MCF 10A (cell line): ENCODE measurements around the gene MED27. TPM values are rescaled to one million over a fixed set of nuclear protein-coding genes. Genes with fewer than 3 reads are reported as not detected.

Experiments used
- BruUV-seq: library from RNA; stranded (reverse); fragments of 400-500 nt; replicated peaks from 2 replicates; lab custom pipeline; 2021; lab: Mats Ljungman, UMichigan
- CTCF ChIA-PET: fragments of 300-600 bp; sonication (Branson Sonifier 250); formaldehyde crosslinking; extraction: SDS; loops from one replicate; lab custom pipeline; 2021; ENCODE audit warnings: antibody characterized with exemption, inconsistent platforms; lab: Yijun Ruan, JAX
- POLR2A ChIA-PET: fragments of 300-600, 350-650 bp; sonication (Branson Sonifier 250); formaldehyde crosslinking; extraction: SDS; loops from one replicate; lab custom pipeline; 2020; ENCODE audit warnings: antibody characterized with exemption, inconsistent platforms; lab: Yijun Ruan, JAX
- DNase-seq: peaks from one replicate; pipeline ENCODE4 v3.0.0-alpha.2; 2018; ENCODE audit not compliant: unreplicated experiment
- H3K27ac Mint-ChIP-seq: one replicate; pipeline ENCODE4 v1.8.0; 2022; ENCODE audit warnings: mild to moderate bottlenecking, low read depth, mixed read lengths; ENCODE audit not compliant: unreplicated experiment
- H3K27me3 Mint-ChIP-seq: one replicate; pipeline ENCODE4 v1.8.0; 2022; ENCODE audit warnings: mixed read lengths; ENCODE audit not compliant: insufficient read depth, unreplicated experiment
- H3K36me3 Mint-ChIP-seq: one replicate; pipeline ENCODE4 v1.8.0; 2022; ENCODE audit warnings: mild to moderate bottlenecking, moderate library complexity, mixed read lengths; ENCODE audit not compliant: insufficient read depth, unreplicated experiment
- H3K4me1 Mint-ChIP-seq: one replicate; pipeline ENCODE4 v1.8.0; 2022; ENCODE audit warnings: mixed read lengths; ENCODE audit not compliant: insufficient read depth, unreplicated experiment
- H3K4me3 Mint-ChIP-seq: one replicate; pipeline ENCODE4 v1.8.0; 2022; ENCODE audit warnings: mild to moderate bottlenecking, moderate library complexity, mixed read lengths; ENCODE audit not compliant: unreplicated experiment
- H3K9me3 Mint-ChIP-seq: one replicate; pipeline ENCODE4 v1.8.0; 2022; ENCODE audit warnings: mixed read lengths; ENCODE audit not compliant: unreplicated experiment
- CTCF ChIP-seq: fragments of 200-600 bp; IDR thresholded peaks from one replicate; pipeline ENCODE4 v1.8.0; 2022; ENCODE audit warnings: antibody characterized with exemption, mild to moderate bottlenecking; ENCODE audit not compliant: unreplicated experiment
- intact Hi-C: fragments of 100-400 bp; cut with micrococcal nuclease; formaldehyde crosslinking; loops from 2 replicates; pipeline ENCODE4 v1.14.1; 2022
- total RNA-seq: library from RNA; stranded (reverse); gene quantifications from 2 replicates; pipeline ENCODE4 v1.2.3, GENCODE V29; 2022

MED27 gene
- total RNA-seq, 1 experiment from 2014 or later = 34.3 TPM

GRCh38 chr9:132049323-132049882 is 30.3 kb downstream of the MED27 start:
- Mint-ChIP-seq H3K27ac (no peak overlapping the region), H3K36me3 (no peaks in the 10 kb centered on the region), H3K4me3 (no peak overlapping the region), H3K9me3 (no peaks in the 10 kb centered on the region), H3K27me3 (no peaks in the 10 kb centered on the region), H3K4me1 (no peaks in the 10 kb centered on the region)
- intact Hi-C loops = no loop called here
- no peak for TF ChIP-seq CTCF
- DNase-seq = no peak
- ChIA-PET CTCF (interaction anchor here (0.6 kb wide), 1 partner anchor 33 kb away, joined by 3 read pairs; no protein-coding TSS in a partner anchor), POLR2A (no interaction called here)
- no TSS peak for BruUV-seq

GRCh38 chr9:132048201-132048600 is 31.5 kb downstream of the MED27 start:
- no peak for DNase-seq
- TF ChIP-seq CTCF = no peak
- no peaks in the 10 kb centered on the region for H3K36me3 Mint-ChIP-seq
- H3K4me1 Mint-ChIP-seq = no peaks in the 10 kb centered on the region
- no peaks in the 10 kb centered on the region for H3K9me3 Mint-ChIP-seq
- BruUV-seq = no TSS peak
- H3K4me3 Mint-ChIP-seq = no peak overlapping the region
- ChIA-PET CTCF (interaction anchor here (0.7 kb wide), 1 partner anchor 8 kb away, joined by 3 read pairs; no protein-coding TSS in a partner anchor), POLR2A (interaction anchor here (0.7 kb wide), 1 partner anchor 93 kb away, joined by 4 read pairs; no protein-coding TSS in a partner anchor)
- intact Hi-C loops = no loop called here
- H3K27ac Mint-ChIP-seq = no peak overlapping the region
- H3K27me3 Mint-ChIP-seq = no peaks in the 10 kb centered on the region

GRCh38 chr9:132046456-132046855 is 33.2 kb downstream of the MED27 start:
- Mint-ChIP-seq H3K4me1 (peaks cover 6% of the 10 kb centered on the region), H3K27ac (no peak overlapping the region), H3K27me3 (no peaks in the 10 kb centered on the region), H3K36me3 (no peaks in the 10 kb centered on the region), H3K4me3 (no peak overlapping the region), H3K9me3 (no peaks in the 10 kb centered on the region)
- ChIA-PET CTCF (no interaction called here), POLR2A (no interaction called here)
- intact Hi-C loops = no loop called here
- TF ChIP-seq CTCF = no peak
- no TSS peak for BruUV-seq
- no peak for DNase-seq

GRCh38 chr9:132044176-132044875 is 35.3 kb downstream of the MED27 start:
- CTCF ChIA-PET = no interaction called here

More at GRCh38 chr9:132044176-132044875, 35.3 kb downstream of the MED27 start:
- no peaks in the 10 kb centered on the region for H3K27me3 Mint-ChIP-seq
- no TSS peak for BruUV-seq
- no peak overlapping the region for H3K4me3 Mint-ChIP-seq
- H3K4me1 Mint-ChIP-seq = peaks cover 6% of the 10 kb centered on the region
- POLR2A ChIA-PET = no interaction called here
- H3K9me3 Mint-ChIP-seq = no peaks in the 10 kb centered on the region
- no peak for DNase-seq
- intact Hi-C loops = no loop called here
- no peak overlapping the region for H3K27ac Mint-ChIP-seq
- H3K36me3 Mint-ChIP-seq = no peaks in the 10 kb centered on the region
- TF ChIP-seq CTCF = no peak
